ENCODE results near the gene SETD1B. TPM values are rescaled to one million over a fixed set of nuclear protein-coding genes. Genes with fewer than 3 reads are reported as not detected.

The SETD1B gene
- total RNA-seq, 1 experiment from 2014 or later: 2.6 TPM

- peak; percentile 91 for DNase-seq (ENCODE audit: low read depth)
Measured at GRCh38 chr12:121795034-121795968, 8.5 kb upstream of the SETD1B start.

DNA sequence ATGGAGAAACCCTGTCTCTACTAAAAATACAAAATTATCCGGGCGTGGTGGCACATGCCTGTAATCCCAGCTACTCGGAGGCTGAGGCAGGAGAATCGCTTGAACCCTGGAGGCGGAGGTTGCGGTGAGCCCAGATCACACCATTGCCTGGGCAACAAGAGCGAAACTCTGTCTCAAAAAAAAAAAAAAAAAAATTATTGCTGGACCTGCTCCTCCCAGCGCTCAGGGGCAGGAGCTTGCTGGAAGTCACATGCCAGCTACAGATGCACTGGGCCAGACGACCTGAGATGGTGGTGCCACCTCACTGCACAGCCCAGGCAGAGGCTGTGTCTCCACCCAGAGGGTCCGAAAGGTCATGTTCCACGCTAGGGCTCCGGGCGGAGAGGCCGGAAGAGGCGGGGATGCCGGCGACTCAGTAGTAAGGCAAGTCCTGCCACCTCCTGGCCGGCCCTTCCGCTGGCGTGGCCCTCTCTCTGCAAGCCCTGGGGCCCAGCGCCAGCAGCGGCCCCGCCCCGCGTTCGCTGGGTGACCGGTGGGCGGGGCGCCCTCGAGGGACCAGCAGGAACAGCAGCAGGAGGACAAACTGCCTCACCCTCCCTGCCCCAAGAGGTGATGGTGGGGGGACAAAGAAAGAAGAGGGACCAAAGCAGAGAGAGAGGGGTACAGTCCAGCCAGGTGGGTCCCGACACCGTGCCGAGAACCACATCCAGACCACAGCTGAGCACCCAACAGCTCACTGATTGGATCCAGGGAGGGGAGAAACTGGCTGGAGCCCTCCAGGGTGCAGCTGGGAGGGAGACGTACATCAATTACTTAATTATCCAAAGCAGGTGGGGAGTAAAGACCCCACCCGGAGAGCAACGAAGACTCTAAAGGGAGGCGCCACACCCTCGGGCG, 6.7 kb upstream of the SETD1B start:
- peak; percentile 90 for DNase-seq (ENCODE audit: low read depth)

DNA sequence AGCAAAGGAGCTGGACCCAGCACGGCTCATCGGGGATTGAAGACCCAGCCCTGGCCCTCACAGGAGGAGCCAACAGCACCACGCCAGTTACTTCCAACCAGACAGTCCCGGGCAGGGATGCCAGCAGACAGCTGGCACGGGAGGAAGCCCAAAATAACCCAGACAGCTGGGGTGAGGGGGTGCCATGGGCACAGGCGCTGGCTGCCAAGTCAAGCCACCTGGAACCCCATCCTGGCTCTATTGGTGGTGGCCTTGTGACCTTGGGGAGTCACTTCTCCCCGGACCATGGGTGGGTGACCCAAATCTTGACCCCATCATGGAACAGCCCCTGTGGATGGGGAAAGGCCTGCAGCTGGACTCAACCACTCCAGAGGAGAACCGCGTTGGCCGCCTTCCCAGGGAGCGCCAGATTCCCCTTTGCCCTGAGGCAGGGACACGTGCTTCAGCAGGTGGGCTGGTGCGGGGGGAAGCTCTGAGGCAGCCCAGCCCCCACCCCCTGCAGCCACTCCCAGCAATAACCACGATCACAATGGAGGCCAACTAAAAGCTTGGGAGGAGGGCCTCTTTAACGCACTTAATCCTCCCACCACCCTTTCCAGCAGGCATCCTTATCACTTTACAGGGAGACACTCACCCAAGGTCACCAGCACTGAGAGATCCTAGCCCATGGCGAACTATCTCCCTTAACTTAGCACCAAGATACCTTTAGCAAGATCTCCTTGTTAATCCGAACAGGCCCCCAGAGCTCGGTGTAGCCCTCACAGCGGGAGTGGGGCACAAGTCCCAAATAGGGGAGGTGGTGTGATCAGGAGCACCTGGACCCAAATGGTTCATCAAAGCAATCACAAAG, 5.6 kb upstream of the SETD1B start:
- peak; percentile 61 for DNase-seq (ENCODE audit: low read depth)

DNA sequence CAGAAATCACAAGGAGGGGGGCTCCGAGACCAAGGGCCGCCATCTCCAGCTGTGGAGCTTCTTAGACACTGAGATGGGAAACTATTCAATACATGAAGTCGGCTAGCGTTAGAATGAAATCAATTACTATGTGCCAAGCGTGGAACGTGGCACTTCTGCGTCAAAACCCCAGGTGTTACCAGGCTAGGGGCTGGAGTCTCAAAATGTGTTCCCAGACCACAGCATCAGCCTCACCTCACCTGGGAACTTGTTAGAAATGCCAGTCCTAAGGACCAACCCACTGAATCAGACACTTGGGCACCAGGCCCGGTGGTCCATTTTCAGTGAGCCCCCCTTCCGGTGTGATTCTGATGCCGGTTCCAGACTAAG, 5.0 kb upstream of the SETD1B start:
- DNase-seq (ENCODE audit: low read depth): no peak

- DNase-seq (ENCODE audit: low read depth): peak; percentile 71
Measured at GRCh38 chr12:121799156-121799841, 4.5 kb upstream of the SETD1B start.

- DNase-seq (ENCODE audit: low read depth): peak; percentile 93
Measured at GRCh38 chr12:121799842-121800693, 3.7 kb upstream of the SETD1B start.

DNA sequence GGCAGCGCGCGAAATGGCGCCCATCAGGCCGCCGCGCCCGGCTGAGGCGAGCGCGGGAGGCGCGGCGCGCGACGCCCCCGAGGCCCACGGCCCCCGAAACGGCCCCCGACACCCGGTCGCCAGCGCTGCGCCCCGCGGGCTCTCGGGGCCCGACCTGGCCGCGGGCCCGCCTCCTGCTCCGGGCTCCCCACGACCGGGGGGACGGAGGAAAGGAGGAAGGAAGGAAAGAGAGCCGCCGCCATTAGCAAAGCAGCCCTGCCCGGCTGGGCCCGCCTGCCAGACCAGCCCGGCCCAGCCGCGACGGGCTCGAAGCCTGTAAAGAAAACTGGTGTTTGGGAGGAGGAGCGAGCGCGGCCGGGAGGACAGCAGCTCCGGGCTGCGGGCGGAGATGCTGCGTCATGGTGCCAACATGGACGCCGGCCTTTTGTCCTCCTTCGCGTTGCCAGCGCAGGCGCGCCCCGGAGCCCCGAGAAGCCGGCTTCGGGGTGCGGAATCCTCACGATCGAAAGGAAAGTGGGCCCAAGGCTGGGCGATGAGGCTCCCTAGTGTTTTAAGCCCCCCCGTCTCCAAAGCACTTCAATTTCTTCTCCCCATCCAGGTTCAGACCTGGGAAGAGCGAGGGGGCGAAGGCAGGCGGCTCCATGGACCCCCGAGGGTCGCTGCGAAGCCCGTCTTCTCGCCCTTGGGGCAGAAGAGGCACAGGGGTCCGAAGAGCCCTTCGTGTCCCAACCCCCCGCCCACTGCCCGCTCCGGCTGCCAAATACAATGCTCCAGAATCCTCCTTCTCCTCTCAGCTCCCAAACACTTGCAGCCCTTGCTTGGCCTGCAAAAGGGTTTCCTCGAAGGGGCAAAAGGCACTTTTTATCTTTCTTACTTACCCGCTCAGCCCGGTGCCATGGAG, 2.9 kb upstream of the SETD1B start:
- peak; percentile 88 for DNase-seq (ENCODE audit: low read depth)

DNA sequence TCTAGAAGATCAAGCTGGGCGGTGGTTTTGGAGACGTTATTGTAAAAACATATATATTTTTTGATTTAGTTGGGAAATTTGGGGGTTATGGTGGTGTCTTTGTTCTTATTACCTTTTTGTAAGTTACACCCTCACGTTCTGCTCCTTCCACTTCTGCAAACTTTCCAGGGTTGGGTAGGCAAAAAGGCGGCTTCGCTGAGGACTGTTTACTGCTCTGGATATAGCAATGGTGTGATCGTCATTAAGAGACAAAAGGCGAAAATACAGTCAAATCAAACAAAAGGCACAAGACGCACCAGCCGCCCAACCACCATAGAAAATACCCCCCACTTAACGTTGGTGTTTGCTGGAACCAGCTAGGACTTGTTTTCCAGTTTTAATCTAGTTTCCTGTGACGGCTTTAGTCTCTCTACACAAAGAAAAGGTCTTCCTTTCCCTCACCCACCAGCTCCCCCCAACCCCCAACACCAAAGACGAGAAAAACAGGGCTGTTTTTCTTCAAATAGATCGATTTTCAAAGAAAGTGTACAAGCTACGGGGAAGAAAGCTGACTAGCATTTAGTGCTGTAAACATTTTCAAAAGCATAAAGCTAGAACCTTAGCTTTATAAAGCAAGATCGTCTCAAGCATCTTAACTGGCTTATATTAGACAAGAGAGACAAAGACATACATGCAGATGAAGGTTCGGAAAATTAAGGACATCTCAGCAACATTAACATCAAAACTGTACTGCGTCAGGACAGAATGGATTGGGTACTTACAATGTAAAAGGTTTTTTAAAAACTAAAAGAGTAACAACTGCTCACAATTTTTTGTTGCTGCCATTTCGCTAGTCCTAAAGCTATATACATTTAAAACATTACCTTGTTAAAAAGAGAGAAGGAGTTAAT, 2.0 kb upstream of the SETD1B start:
- DNase-seq (ENCODE audit: low read depth): peak; percentile 54

DNA sequence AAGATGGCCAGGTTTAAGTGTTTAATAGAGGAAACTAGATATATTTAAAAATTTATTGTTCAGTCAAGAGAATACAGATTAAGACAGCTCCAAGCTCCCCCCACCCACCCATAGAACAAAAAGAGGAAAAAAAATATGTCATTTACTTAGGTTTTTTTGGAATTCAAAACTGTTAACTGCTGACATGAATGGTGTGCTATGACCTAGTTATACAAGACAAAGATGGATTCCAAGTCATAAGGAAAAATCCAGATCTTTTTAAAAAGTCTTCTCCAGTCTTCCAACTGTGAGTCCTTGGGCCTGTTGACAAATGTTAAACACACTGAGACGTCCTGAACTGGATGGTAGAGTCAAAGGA, 1.3 kb upstream of the SETD1B start:
- DNase-seq (ENCODE audit: low read depth): no peak

- DNase-seq (ENCODE audit: low read depth): peak; percentile 97
Measured at GRCh38 chr12:121802843-121803698, 738 bp upstream of the SETD1B start.

DNA sequence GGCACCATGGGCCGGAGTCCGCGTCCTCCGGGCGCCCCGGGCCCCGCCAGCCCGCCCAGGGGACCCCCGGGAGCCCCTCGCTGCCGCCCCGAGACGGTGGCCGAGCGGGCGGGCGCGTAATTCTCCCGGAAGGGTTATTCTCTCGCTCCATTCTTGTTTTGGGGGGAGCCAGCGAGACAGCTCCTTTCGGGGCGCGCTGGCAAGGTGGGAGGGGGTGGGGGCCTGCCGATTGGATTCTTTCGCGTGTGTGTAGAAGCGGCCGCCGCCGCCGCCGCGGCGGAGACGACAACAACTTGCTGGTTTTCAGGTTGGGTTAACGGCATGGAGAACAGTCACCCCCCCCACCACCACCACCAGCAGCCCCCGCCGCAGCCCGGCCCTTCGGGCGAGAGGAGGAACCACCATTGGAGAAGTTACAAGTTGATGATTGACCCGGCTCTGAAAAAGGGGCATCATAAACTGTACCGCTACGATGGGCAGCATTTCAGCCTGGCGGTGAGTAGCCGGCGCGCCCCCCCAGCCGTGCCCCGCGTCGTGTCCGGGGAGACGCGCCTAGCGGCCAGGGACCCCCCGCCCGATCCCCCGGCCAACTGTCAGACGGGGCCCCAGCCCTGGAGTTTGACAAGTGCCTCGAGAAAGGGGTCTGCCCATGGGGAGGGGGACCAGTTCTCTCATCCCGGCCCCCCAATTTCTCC, 755 bp downstream of the SETD1B start:
- DNase-seq (ENCODE audit: low read depth): peak; percentile 50

DNA sequence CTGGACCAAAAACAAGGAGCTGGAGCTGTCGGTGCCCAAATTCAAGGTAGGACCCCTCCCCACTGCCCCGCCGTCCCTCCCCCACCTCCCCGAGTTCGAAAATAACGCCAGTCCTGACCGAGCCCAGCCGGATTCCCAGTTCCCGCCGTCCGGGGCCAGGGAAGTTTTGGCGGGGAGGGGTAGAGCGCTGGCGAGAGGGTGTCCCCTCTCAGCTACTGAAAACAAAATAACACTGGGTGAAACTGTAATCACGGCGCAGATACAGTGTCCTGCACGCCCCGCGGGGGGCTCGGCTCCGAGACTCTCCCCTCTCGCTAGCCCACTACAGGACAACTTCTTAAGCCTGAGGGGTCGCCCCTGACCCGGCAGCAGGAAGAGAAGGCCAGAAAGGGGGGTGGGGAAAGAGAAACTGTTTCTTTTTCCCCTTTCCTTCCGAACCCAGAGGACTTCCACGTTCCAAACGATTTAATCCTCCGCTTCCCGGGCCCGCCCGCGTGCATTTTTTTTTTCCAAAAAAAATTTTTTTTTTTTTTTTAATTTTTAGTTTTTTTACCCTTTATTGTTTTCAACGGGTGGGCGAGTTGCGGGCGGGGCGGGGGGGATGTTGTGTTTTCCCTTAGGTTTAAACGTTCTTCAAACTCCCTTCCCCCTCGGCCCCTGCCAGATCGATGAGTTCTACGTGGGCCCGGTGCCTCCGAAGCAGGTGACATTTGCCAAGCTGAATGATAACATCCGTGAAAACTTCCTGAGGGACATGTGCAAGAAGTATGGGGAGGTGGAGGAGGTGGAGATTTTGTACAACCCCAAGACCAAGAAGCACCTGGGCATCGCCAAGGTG, 1.6 kb downstream of the SETD1B start:
- no peak for DNase-seq (ENCODE audit: low read depth)

GRCh38 chr12:121806009-121806545, 2.3 kb downstream of the SETD1B start:
- no peak for DNase-seq (ENCODE audit: low read depth)

DNA sequence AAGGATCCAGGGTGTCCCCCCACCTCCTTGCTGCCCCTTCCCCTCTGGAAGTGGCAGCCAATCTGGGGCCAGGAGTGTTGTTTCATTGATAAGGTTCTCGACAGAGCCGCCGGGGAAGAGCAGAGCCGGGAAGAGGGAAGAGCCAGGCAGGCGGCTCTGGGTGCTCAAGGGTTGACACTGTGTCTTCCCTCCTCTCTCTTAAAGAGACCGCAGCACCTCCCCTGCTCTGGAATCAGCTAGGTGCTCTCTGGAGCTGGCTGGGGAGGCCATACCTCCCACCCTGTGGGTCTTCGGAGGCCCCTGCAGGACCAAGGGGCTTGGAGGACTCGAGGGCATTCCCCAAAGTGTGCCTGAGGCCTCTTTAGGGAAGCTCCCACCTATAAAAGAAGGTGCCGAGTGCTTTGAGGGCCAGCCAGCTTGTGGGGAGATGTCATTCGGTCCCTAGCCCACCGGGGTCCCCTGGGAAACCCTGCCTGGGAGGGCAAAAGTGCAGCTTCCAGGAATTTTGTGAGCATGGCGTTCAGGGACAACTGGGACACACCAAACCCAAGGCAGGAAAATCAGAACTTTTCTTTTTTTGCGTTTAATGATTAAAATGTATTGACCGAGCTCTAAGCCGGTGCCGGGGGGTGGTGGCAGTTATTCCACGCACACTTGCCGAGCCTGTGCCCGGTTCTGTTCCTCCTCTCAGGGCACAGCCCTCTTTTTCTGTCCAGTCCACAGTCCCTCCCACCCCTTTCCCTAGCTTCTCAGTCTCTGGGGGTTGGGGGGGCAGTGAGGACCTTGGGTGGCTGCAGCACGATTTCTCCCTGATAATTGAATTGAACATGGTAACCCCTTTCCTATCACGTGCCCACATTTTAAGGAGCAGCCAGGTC, 3.0 kb downstream of the SETD1B start:
- DNase-seq (ENCODE audit: low read depth): no peak
